ENCODE measurements around the gene GLIS1. TPM values are rescaled to one million over a fixed set of nuclear protein-coding genes. Genes with fewer than 3 reads are reported as not detected.

GLIS1 gene
- total and polyA plus RNA-seq, 9 donors: 0.12 to 2.9 (median 0.48) TPM; not detected in 1

DNA sequence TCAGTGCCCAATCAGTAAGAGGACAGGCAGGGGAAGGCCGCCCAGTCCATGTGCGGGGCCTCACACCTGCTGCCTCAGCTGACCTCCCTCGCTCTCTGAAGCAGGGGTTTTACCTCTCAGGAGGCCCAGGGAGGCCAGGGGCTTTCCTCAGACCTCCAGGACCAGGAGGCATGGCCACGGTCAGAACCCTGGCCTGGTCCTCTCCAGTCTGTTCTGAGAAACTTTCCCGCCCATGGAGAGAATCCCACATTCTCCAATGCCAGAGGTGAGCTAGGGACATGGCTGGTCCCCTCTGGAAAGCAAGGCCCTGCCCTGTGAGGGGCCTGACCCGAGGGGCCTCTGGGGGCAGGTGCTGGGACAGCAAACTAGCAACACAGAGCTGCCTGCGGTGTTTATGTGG lies 211.6 kb downstream of the GLIS1 start:
- no peak for DNase-seq

DNA sequence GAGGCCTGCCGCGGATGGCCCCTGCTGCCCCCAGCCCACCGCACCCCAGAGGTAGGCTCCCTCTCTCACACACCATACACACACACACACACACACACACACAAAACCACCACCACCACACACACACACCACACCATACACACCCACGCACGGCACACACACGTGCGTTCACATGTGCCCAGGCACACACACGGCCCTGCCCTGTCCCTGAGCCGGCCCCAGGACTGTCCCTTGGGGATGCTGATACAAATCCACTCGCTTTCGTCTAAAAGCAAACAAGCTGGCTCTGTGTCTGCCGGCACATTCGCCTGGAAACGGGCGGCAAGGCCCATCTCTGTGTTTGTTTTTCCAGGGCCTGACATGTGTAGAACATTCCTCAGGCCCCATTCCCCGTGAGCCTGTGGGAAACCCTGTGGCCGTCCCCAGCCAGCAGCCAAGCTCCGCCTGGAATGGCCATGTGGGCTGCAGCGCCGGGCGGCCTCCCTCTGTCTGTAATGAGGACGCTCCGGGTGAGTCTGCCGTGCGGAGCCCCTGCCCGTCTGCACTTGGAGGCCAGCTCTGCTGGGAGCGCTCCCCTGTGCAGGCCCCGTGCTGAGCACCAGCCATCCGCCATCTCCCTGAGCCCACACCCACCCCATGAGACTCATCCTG lies 212.4 kb downstream of the GLIS1 start:
- H3K4me1 ChIP-seq (ENCODE audit: insufficient read depth): peaks cover 12% of the 10 kb centered on the region
- intact Hi-C loops (cut with DNase I): no loop called here
- H3K27me3 ChIP-seq: no peaks in the 10 kb centered on the region
- H3K27ac ChIP-seq: no peak overlapping the region
- TF ChIP-seq EP300 (IDR thresholded peaks at IDR 0.05) (no peak), POLR2A (IDR thresholded peaks at IDR 0.05) (no peak)
- TF ChIP-seq, protein P1, sequence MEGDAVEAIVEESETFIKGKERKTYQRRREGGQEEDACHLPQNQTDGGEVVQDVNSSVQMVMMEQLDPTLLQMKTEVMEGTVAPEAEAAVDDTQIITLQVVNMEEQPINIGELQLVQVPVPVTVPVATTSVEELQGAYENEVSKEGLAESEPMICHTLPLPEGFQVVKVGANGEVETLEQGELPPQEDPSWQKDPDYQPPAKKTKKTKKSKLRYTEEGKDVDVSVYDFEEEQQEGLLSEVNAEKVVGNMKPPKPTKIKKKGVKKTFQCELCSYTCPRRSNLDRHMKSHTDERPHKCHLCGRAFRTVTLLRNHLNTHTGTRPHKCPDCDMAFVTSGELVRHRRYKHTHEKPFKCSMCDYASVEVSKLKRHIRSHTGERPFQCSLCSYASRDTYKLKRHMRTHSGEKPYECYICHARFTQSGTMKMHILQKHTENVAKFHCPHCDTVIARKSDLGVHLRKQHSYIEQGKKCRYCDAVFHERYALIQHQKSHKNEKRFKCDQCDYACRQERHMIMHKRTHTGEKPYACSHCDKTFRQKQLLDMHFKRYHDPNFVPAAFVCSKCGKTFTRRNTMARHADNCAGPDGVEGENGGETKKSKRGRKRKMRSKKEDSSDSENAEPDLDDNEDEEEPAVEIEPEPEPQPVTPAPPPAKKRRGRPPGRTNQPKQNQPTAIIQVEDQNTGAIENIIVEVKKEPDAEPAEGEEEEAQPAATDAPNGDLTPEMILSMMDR (IDR thresholded peaks at IDR 0.05): no peak
- 26 to 37% (median 29%) methylated on average over 29 of the region's 29 CpGs for WGBS, 3 donors
- H3K9me3 ChIP-seq: no peaks in the 10 kb centered on the region
- H3K36me3 ChIP-seq: no peaks in the 10 kb centered on the region
- H3K4me3 ChIP-seq: no peak overlapping the region
- peak in 4 of 5 donors; percentile 30 to 76 (median 59) for DNase-seq

More for the DNA sequence above, 211.6 kb downstream of the GLIS1 start:
- no peak overlapping the region for H3K4me3 ChIP-seq
- H3K9me3 ChIP-seq: no peaks in the 10 kb centered on the region
- WGBS, 3 donors: 89 to 94% (median 92%) methylated on average over 5 to 7 of the region's 7 CpGs
- no peak overlapping the region for H3K27ac ChIP-seq
- H3K4me1 ChIP-seq (ENCODE audit: insufficient read depth): peaks cover 12% of the 10 kb centered on the region
- no peaks in the 10 kb centered on the region for H3K36me3 ChIP-seq
- TF ChIP-seq, protein P1 (IDR thresholded peaks at IDR 0.05): no peak
- TF ChIP-seq POLR2A (IDR thresholded peaks at IDR 0.05): no peak
- TF ChIP-seq EP300 (IDR thresholded peaks at IDR 0.05): no peak
- no peaks in the 10 kb centered on the region for H3K27me3 ChIP-seq
- intact Hi-C loops (cut with DNase I): no loop called here

DNA sequence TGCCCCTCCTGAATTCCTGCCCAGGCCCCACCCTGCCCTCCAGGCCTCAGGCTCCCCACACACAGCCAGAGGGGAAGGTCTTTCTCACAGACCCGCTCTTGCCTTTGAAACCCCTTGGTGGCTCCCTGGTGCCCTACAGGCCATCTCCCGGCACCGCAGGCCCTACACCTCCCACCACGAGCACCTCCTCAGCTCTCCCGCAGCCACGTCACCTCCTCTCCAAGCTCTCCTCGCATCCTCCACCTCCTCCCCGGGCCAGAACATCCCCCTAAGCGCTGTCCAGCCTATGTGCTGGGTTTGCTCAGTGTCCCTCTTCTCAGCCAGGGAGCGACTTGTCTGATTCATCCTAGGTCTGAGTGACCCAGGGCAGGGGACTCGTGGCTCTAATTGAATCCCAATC lies 213.4 kb downstream of the GLIS1 start:
- no peak overlapping the region for H3K27ac ChIP-seq
- intact Hi-C loops (cut with DNase I): no loop called here
- DNase-seq: no peak
- 74 to 79% (median 75%) methylated on average over 11 of the region's 11 CpGs for WGBS, 3 donors
- H3K27me3 ChIP-seq: no peaks in the 10 kb centered on the region
- no peak overlapping the region for H3K4me3 ChIP-seq
- no peak for TF ChIP-seq EP300 (IDR thresholded peaks at IDR 0.05)
- TF ChIP-seq POLR2A (IDR thresholded peaks at IDR 0.05): no peak
- TF ChIP-seq, protein P1 (IDR thresholded peaks at IDR 0.05): no peak
- no peaks in the 10 kb centered on the region for H3K36me3 ChIP-seq
- peaks cover 12% of the 10 kb centered on the region for H3K4me1 ChIP-seq (ENCODE audit: insufficient read depth)
- no peaks in the 10 kb centered on the region for H3K9me3 ChIP-seq

DNA sequence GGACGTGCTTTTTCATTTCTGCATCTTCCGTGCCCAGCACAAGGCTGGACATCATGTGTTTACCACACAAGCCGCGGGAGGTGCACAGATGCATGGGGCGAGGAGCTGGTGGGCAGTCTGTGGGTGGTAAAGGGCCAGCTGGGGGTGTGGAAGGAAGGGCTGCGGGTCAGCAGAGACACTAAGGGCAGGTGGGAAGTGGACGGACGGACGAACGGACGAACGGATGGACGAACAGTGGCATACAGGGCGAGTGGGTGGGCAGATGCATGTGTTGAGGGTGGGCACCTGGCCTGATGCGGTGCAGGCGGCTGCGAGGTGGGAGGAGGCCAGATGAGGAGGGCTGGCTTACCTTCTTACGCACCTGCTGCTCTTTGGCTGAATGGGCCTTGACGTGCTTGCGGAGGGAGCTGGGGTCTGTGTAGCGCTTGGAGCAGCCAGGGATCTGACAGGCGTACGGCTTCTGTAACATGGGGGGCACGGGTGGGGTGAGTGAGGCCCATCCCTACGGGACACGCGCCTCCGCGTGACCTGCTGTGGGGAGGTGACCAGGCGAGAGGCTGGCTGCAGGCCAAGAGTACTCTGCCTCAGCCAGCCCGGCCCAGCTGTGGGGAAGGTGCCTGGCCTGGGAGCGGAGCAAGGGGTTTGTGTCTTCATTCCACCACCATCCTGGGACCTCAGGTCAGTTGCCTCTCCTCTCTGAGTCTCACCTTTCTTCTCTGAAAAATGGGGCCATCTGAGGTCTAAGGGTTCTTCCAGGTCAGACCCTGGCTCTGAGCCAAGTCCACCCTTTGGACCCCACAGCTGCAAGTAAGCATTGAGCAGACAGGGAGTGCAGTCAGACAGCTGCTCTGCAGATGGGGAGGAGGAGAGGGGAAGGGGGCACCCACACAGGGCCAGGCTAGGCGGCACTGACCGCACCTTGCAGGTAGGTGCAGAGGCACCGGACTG lies 214.3 kb downstream of the GLIS1 start:
- Histone ChIP-seq H3K27ac (no peak overlapping the region), H3K27me3 (no peaks in the 10 kb centered on the region), H3K4me3 (no peak overlapping the region), H3K36me3 (no peaks in the 10 kb centered on the region), H3K9me3 (no peaks in the 10 kb centered on the region), H3K4me1 (ENCODE audit: insufficient read depth) (peaks cover 15% of the 10 kb centered on the region)
- 47 to 73% (median 56%) methylated on average over 27 to 35 of the region's 35 CpGs for WGBS, 3 donors
- TF ChIP-seq, protein P1 (IDR thresholded peaks at IDR 0.05): no peak
- no peak for TF ChIP-seq POLR2A (IDR thresholded peaks at IDR 0.05)
- TF ChIP-seq EP300 (IDR thresholded peaks at IDR 0.05): no peak
- peak; percentile 43 to 80 (median 56) for DNase-seq
- intact Hi-C loops (cut with DNase I): no loop called here

Measured in ovary (tissue), 9 donors.